RWPE1 (cell line): Measurements from ENCODE around the gene TCF15.

Experiments
- CTCF ChIA-PET: fragments of 350-600 bp; sonication (Branson Sonifier 250); formaldehyde crosslinking; extraction: SDS; loops from one replicate; lab custom pipeline; 2021; lab: Yijun Ruan, JAX
- POLR2A ChIA-PET: fragments of 400-600 bp; formaldehyde crosslinking; extraction: SDS; loops from one replicate; lab custom pipeline; 2020; ENCODE audit warnings: antibody characterized with exemption; ENCODE audit not compliant: low non-redundant PET; lab: Yijun Ruan, JAX
- DNase-seq: peaks from one replicate; pipeline ENCODE4 v3.0.0; 2012; ENCODE audit warnings: low spot score
- H3K27ac ChIP-seq: fragments of 450-650 bp; 2 replicates; pipeline ENCODE4 v1.5.1; 2017
- CTCF ChIP-seq: fragments of 450-650 bp; conservative IDR thresholded peaks from 2 replicates; pipeline ENCODE4 v1.5.1; 2017; ENCODE audit warnings: low read depth, mild to moderate bottlenecking

Gene TCF15

GRCh38 chr20:653590-654416, 43.7 kb upstream of the TCF15 start:
- ChIA-PET POLR2A (no interaction called here), CTCF (no interaction called here)
- peak overlapping the region; percentile 77 for H3K27ac ChIP-seq
- no peak for DNase-seq
- no peak; the same call in 1 of the 2 replicates for TF ChIP-seq CTCF

GRCh38 chr20:653110-653589, 43.0 kb upstream of the TCF15 start, which contains the start of gene SRXN1:
SRXN1 (minus strand) TSS chr20:653200; CDS start chr20:653185, 15 bp downstream.
- H3K27ac ChIP-seq, result peak within 1 kb of the TSS; percentile 77
- DNase-seq, result peak; percentile 96
- TF ChIP-seq CTCF, result peak; percentile 80
- ChIA-PET CTCF (interaction anchor here (1.4 kb wide), 1 partner anchor 14 kb away, joined by 5 read pairs; no protein-coding TSS in a partner anchor), POLR2A (no interaction called here)

GRCh38 chr20:652615-653109, 42.6 kb upstream of the TCF15 start:
- CTCF ChIA-PET, result interaction anchor here (0.6 to 1.4 kb wide), 4 partner anchors 14 to 173 kb away, joined by 3 to 7 read pairs (median 5); no protein-coding TSS in a partner anchor
- no peak for TF ChIP-seq CTCF
- POLR2A ChIA-PET, result no interaction called here
- DNase-seq, result no peak
- H3K27ac ChIP-seq, result peak overlapping the region; percentile 77

GRCh38 chr20:651713-652614, 41.9 kb upstream of the TCF15 start:
- no peak for TF ChIP-seq CTCF
- POLR2A ChIA-PET, result no interaction called here
- CTCF ChIA-PET, result interaction anchor here (0.6 to 1.4 kb wide), 7 partner anchors 15 to 173 kb away, joined by 3 to 7 read pairs (median 4); no protein-coding TSS in a partner anchor
- peak overlapping the region; percentile 77 for H3K27ac ChIP-seq
- DNase-seq, result no peak

GRCh38 chr20:650954-651353, 40.8 kb upstream of the TCF15 start:
- DNase-seq, result no peak
- peak overlapping the region; percentile 77 for H3K27ac ChIP-seq
- ChIA-PET CTCF (interaction anchor here (0.7 to 1.2 kb wide), 3 partner anchors 78 to 99 kb away, joined by 3 to 4 read pairs (median 3); no protein-coding TSS in a partner anchor), POLR2A (no interaction called here)
- TF ChIP-seq CTCF, result no peak
